ENCODE measurements around the gene ACTR3C. TPM values are rescaled to one million over a fixed set of nuclear protein-coding genes. Genes with fewer than 3 reads are reported as not detected.

ACTR3C gene
- total and polyA plus RNA-seq, 2 of the 13 experiments (the other 11 are each of a cell fraction or from before 2014, with no cell fraction given) = 3.8 to 7.5 TPM

DNA sequence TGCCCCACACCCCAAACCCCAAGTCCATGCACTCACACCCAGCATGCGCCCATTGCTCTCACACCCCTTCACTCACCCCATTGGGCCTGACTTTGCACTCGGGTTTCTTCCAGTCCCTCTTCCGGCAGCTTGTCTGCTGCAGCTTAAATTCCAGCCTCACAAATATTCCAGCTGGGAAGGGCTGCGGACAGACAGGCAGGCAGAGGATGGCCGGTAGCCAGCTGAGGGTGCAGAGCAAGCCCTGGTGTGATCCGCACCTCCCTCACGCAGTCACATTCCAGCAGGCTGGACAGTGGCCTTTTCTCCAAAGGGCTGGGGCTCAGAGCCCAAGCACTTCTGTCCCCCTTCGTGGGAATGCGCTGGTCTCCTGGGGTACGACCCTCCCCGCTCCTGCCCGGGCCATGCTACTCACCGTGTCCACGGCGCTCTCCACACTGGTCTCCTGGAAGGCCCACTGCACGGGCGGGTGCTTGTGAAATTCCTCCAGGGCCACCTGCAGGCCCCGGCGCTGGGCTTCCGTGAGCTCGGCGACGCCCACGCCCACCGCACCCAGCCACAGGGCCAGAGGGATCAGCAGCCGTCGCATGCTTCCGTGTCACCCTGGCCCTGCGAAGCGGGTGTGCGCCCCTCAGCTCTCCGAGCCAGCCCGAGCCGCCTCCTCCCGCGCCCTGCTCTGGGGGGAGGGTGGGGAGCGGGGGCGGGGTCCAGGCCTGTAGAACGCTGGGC, 16.8 kb upstream of the ACTR3C start (continued):
- TF ChIP-seq, protein P1, sequence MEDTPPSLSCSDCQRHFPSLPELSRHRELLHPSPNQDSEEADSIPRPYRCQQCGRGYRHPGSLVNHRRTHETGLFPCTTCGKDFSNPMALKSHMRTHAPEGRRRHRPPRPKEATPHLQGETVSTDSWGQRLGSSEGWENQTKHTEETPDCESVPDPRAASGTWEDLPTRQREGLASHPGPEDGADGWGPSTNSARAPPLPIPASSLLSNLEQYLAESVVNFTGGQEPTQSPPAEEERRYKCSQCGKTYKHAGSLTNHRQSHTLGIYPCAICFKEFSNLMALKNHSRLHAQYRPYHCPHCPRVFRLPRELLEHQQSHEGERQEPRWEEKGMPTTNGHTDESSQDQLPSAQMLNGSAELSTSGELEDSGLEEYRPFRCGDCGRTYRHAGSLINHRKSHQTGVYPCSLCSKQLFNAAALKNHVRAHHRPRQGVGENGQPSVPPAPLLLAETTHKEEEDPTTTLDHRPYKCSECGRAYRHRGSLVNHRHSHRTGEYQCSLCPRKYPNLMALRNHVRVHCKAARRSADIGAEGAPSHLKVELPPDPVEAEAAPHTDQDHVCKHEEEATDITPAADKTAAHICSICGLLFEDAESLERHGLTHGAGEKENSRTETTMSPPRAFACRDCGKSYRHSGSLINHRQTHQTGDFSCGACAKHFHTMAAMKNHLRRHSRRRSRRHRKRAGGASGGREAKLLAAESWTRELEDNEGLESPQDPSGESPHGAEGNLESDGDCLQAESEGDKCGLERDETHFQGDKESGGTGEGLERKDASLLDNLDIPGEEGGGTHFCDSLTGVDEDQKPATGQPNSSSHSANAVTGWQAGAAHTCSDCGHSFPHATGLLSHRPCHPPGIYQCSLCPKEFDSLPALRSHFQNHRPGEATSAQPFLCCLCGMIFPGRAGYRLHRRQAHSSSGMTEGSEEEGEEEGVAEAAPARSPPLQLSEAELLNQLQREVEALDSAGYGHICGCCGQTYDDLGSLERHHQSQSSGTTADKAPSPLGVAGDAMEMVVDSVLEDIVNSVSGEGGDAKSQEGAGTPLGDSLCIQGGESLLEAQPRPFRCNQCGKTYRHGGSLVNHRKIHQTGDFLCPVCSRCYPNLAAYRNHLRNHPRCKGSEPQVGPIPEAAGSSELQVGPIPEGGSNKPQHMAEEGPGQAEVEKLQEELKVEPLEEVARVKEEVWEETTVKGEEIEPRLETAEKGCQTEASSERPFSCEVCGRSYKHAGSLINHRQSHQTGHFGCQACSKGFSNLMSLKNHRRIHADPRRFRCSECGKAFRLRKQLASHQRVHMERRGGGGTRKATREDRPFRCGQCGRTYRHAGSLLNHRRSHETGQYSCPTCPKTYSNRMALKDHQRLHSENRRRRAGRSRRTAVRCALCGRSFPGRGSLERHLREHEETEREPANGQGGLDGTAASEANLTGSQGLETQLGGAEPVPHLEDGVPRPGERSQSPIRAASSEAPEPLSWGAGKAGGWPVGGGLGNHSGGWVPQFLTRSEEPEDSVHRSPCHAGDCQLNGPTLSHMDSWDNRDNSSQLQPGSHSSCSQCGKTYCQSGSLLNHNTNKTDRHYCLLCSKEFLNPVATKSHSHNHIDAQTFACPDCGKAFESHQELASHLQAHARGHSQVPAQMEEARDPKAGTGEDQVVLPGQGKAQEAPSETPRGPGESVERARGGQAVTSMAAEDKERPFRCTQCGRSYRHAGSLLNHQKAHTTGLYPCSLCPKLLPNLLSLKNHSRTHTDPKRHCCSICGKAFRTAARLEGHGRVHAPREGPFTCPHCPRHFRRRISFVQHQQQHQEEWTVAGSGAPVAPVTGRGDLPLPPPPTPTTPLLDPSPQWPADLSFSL (CRISPR knock-in tag; IDR thresholded peaks at IDR 0.05) = no peak
- TF ChIP-seq ZSCAN12 (CRISPR knock-in tag; IDR thresholded peaks at IDR 0.05) (no peak), ZNF124 (CRISPR knock-in tag; IDR thresholded peaks at IDR 0.05) (peak; percentile 62; the same call in 1 of the 2 replicates), NAIF1 (CRISPR knock-in tag; IDR thresholded peaks at IDR 0.05; ENCODE audit: borderline replicate concordance) (no peak)
- TF ChIP-seq, protein P2, sequence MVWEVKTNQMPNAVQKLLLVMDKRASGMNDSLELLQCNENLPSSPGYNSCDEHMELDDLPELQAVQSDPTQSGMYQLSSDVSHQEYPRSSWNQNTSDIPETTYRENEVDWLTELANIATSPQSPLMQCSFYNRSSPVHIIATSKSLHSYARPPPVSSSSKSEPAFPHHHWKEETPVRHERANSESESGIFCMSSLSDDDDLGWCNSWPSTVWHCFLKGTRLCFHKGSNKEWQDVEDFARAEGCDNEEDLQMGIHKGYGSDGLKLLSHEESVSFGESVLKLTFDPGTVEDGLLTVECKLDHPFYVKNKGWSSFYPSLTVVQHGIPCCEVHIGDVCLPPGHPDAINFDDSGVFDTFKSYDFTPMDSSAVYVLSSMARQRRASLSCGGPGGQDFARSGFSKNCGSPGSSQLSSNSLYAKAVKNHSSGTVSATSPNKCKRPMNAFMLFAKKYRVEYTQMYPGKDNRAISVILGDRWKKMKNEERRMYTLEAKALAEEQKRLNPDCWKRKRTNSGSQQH (CRISPR knock-in tag; IDR thresholded peaks at IDR 0.05; ENCODE audit: low read depth) = 0 out of 2 replicates have a peak, but pooled peaks have one; percentile 57
- TF ChIP-seq, protein P3, sequence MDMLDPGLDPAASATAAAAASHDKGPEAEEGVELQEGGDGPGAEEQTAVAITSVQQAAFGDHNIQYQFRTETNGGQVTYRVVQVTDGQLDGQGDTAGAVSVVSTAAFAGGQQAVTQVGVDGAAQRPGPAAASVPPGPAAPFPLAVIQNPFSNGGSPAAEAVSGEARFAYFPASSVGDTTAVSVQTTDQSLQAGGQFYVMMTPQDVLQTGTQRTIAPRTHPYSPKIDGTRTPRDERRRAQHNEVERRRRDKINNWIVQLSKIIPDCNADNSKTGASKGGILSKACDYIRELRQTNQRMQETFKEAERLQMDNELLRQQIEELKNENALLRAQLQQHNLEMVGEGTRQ (IDR thresholded peaks at IDR 0.05; ENCODE audit: low read depth, low read length) = no peak
- TF ChIP-seq, protein P3 (CRISPR knock-in tag; IDR thresholded peaks at IDR 0.05; ENCODE audit: borderline replicate concordance) = no peak

Measured in HepG2 (cell line).